ENCODE measurements around the gene FTCDNL1. TPM values are rescaled to one million over a fixed set of nuclear protein-coding genes. Genes with fewer than 3 reads are reported as not detected.
A peak's percentile ranks its signal among the peaks of the same experiment; 100 is the strongest.

FTCDNL1 gene
- 1 to 10 TPM in 7 of 8 experiments, under 1 TPM in 1; 0.75 to 3.7 (median 2.1) TPM for total RNA-seq

- peak; percentile 93 to 96 (median 94) for ATAC-seq (replicated peaks in 6 of 8)
- 0 to 20% (median 0%) methylated on average over 1 to 13 of the region's 80 CpGs; no CpG with 5 or more reads in 4 of the 10 experiments for whole genome bisulfite sequencing, 10 experiments
- Histone ChIP-seq H3K4me1 (replicated peaks in 1 of 2) (peaks cover 3 to 5% of the 10 kb centered on the region in 2 donors), H3K27ac (peak within 1 kb of the TSS; percentile 24 to 40), H3K4me3 (peak within 1 kb of the TSS; percentile 47 to 60 (median 55))
- in situ Hi-C loops (cut with MboI; ENCODE audit: low pct_unique_long_range_greater_than_20kb in 2 of 9, low sequenced_read_pairs in 9 of 9, unreplicated experiment in 9 of 9), result loop anchor here in 3 of 9 experiments (25.0 kb wide), 1 partner anchor 1539 kb away; no protein-coding TSS in a partner anchor
These were observed at the start of gene FTCDNL1 for GRCh38 chr2:199850718-199851500. Gene FTCDNL1 (minus strand): TSS chr2:199851192. CDS start chr2:199848962, 2,230 bp downstream.

GRCh38 chr2:199896617-199897016 is 45.6 kb upstream of the FTCDNL1 start:
- in situ Hi-C loops (cut with MboI; ENCODE audit: low pct_unique_long_range_greater_than_20kb in 2 of 9, low sequenced_read_pairs in 9 of 9, unreplicated experiment in 9 of 9), result no loop called here
- no peak overlapping the region for H3K27ac ChIP-seq
- 0 to 100% (median 65%) methylated on average over 1 to 2 of the region's 2 CpGs; no CpG with 5 or more reads in 1 of the 10 experiments for WGBS, 10 experiments
- H3K4me1 ChIP-seq (replicated peaks in 1 of 2), result no peaks in the 10 kb centered on the region
- no peak for ATAC-seq (replicated peaks in 6 of 8)
- no peak overlapping the region for H3K4me3 ChIP-seq

GRCh38 chr2:199895406-199895805 is 44.4 kb upstream of the FTCDNL1 start:
- peak in 2 of 8 experiments; percentile 28 to 61 for ATAC-seq (replicated peaks in 6 of 8)
- Histone ChIP-seq H3K4me3 (no peak overlapping the region), H3K4me1 (replicated peaks in 1 of 2) (no peaks in the 10 kb centered on the region), H3K27ac (no peak overlapping the region)
- in situ Hi-C loops (cut with MboI; ENCODE audit: low pct_unique_long_range_greater_than_20kb in 2 of 9, low sequenced_read_pairs in 9 of 9, unreplicated experiment in 9 of 9), result no loop called here
- 4 to 100% (median 74%) methylated on average over 1 to 3 of the region's 3 CpGs for WGBS, 10 experiments

- in situ Hi-C loops (cut with MboI; ENCODE audit: low pct_unique_long_range_greater_than_20kb in 2 of 9, low sequenced_read_pairs in 9 of 9, unreplicated experiment in 9 of 9), result no loop called here
- 0 to 100% (median 77%) methylated on average over 1 to 5 of the region's 6 CpGs; no CpG with 5 or more reads in 1 of the 10 experiments for WGBS, 10 experiments
- no peak for ATAC-seq (replicated peaks in 6 of 8)
- no peak overlapping the region for H3K4me3 ChIP-seq
- no peaks in the 10 kb centered on the region for H3K4me1 ChIP-seq (replicated peaks in 1 of 2)
- no peak overlapping the region for H3K27ac ChIP-seq
These were observed 32.7 kb upstream of the FTCDNL1 start for GRCh38 chr2:199883474-199884212.

GRCh38 chr2:199882667-199883066 is 31.7 kb upstream of the FTCDNL1 start:
- ATAC-seq (replicated peaks in 6 of 8), result no peak
- Histone ChIP-seq H3K27ac (no peak overlapping the region), H3K4me1 (replicated peaks in 1 of 2) (no peaks in the 10 kb centered on the region), H3K4me3 (no peak overlapping the region)
- in situ Hi-C loops (cut with MboI; ENCODE audit: low pct_unique_long_range_greater_than_20kb in 2 of 9, low sequenced_read_pairs in 9 of 9, unreplicated experiment in 9 of 9), result no loop called here

GRCh38 chr2:199875400-199875799 is 24.4 kb upstream of the FTCDNL1 start:
- ATAC-seq (replicated peaks in 6 of 8), result peak in 1 of 8 experiments; percentile 34
- Histone ChIP-seq H3K4me3 (no peak overlapping the region), H3K27ac (no peak overlapping the region), H3K4me1 (replicated peaks in 1 of 2) (no peaks in the 10 kb centered on the region)
- in situ Hi-C loops (cut with MboI; ENCODE audit: low pct_unique_long_range_greater_than_20kb in 2 of 9, low sequenced_read_pairs in 9 of 9, unreplicated experiment in 9 of 9), result no loop called here
- WGBS, 10 experiments, result 0 to 100% (median 86%) methylated on average over 1 of the region's 1 CpG; no CpG with 5 or more reads in 3 of the 10 experiments

- Histone ChIP-seq H3K4me3 (no peak overlapping the region), H3K27ac (no peak overlapping the region), H3K4me1 (replicated peaks in 1 of 2) (peaks cover 0 to 6% of the 10 kb centered on the region in 2 donors)
- in situ Hi-C loops (cut with MboI; ENCODE audit: low pct_unique_long_range_greater_than_20kb in 2 of 9, low sequenced_read_pairs in 9 of 9, unreplicated experiment in 9 of 9), result loop anchor here in 3 of 9 experiments (25.0 kb wide), 1 partner anchor 1562 kb away; no protein-coding TSS in a partner anchor
- no peak for ATAC-seq (replicated peaks in 6 of 8)
- 20 to 100% (median 86%) methylated on average over 1 of the region's 1 CpG; no CpG with 5 or more reads in 3 of the 10 experiments for WGBS, 10 experiments
These were observed 23.2 kb upstream of the FTCDNL1 start for GRCh38 chr2:199874209-199874608.

- no peak for ATAC-seq (replicated peaks in 6 of 8)
- H3K4me3 ChIP-seq, result no peak overlapping the region
These were observed 19.6 kb upstream of the FTCDNL1 start for GRCh38 chr2:199870581-199870980.

GRCh38 chr2:199869653-199870052 is 18.7 kb upstream of the FTCDNL1 start:
- WGBS, 10 experiments, result 0 to 83% (median 23%) methylated on average over 1 of the region's 1 CpG; no CpG with 5 or more reads in 2 of the 10 experiments
- H3K4me1 ChIP-seq (replicated peaks in 1 of 2), result peaks cover 0 to 18% of the 10 kb centered on the region in 2 donors
- H3K4me3 ChIP-seq, result no peak overlapping the region
- in situ Hi-C loops (cut with MboI; ENCODE audit: low pct_unique_long_range_greater_than_20kb in 2 of 9, low sequenced_read_pairs in 9 of 9, unreplicated experiment in 9 of 9), result loop anchor here in 3 of 9 experiments (25.0 kb wide), 1 partner anchor 1557 kb away; no protein-coding TSS in a partner anchor
- no peak overlapping the region for H3K27ac ChIP-seq
- no peak for ATAC-seq (replicated peaks in 6 of 8)

More at GRCh38 chr2:199870581-199870980, 19.6 kb upstream of the FTCDNL1 start:
- 13 to 100% (median 82%) methylated on average over 1 of the region's 1 CpG; no CpG with 5 or more reads in 3 of the 10 experiments for WGBS, 10 experiments
- Histone ChIP-seq H3K27ac (no peak overlapping the region), H3K4me1 (replicated peaks in 1 of 2) (peaks cover 0 to 18% of the 10 kb centered on the region in 2 donors)
- in situ Hi-C loops (cut with MboI; ENCODE audit: low pct_unique_long_range_greater_than_20kb in 2 of 9, low sequenced_read_pairs in 9 of 9, unreplicated experiment in 9 of 9), result loop anchor here in 3 of 9 experiments (25.0 kb wide), 1 partner anchor 1558 kb away; no protein-coding TSS in a partner anchor

GRCh38 chr2:199869227-199869541 is 18.2 kb upstream of the FTCDNL1 start:
- ATAC-seq (replicated peaks in 6 of 8), result no peak
- WGBS, 10 experiments, result 20 to 100% (median 60%) methylated on average over 1 of the region's 1 CpG; no CpG with 5 or more reads in 6 of the 10 experiments
- in situ Hi-C loops (cut with MboI; ENCODE audit: low pct_unique_long_range_greater_than_20kb in 2 of 9, low sequenced_read_pairs in 9 of 9, unreplicated experiment in 9 of 9), result loop anchor here in 3 of 9 experiments (25.0 kb wide), 1 partner anchor 1557 kb away; no protein-coding TSS in a partner anchor
- Histone ChIP-seq H3K27ac (no peak overlapping the region), H3K4me1 (replicated peaks in 1 of 2) (peaks cover 0 to 18% of the 10 kb centered on the region in 2 donors), H3K4me3 (no peak overlapping the region)

- H3K4me3 ChIP-seq, result no peak overlapping the region
These were observed 17.6 kb upstream of the FTCDNL1 start for GRCh38 chr2:199868431-199869226.

GRCh38 chr2:199865905-199866304 is 14.9 kb upstream of the FTCDNL1 start:
- WGBS, 10 experiments, result 40 to 100% (median 94%) methylated on average over 1 to 4 of the region's 4 CpGs; no CpG with 5 or more reads in 1 of the 10 experiments
- ATAC-seq (replicated peaks in 6 of 8), result no peak
- peaks cover 0 to 18% of the 10 kb centered on the region in 2 donors for H3K4me1 ChIP-seq (replicated peaks in 1 of 2)
- no peak overlapping the region for H3K27ac ChIP-seq
- no peak overlapping the region for H3K4me3 ChIP-seq
- in situ Hi-C loops (cut with MboI; ENCODE audit: low pct_unique_long_range_greater_than_20kb in 2 of 9, low sequenced_read_pairs in 9 of 9, unreplicated experiment in 9 of 9), result loop anchor here in 3 of 9 experiments (25.0 kb wide), 1 partner anchor 1554 kb away; no protein-coding TSS in a partner anchor

More at GRCh38 chr2:199868431-199869226, 17.6 kb upstream of the FTCDNL1 start:
- ATAC-seq (replicated peaks in 6 of 8), result no peak
- Histone ChIP-seq H3K27ac (no peak overlapping the region), H3K4me1 (replicated peaks in 1 of 2) (peaks cover 0 to 18% of the 10 kb centered on the region in 2 donors)
- 11 to 90% (median 32%) methylated on average over 2 to 5 of the region's 5 CpGs for WGBS, 10 experiments
- in situ Hi-C loops (cut with MboI; ENCODE audit: low pct_unique_long_range_greater_than_20kb in 2 of 9, low sequenced_read_pairs in 9 of 9, unreplicated experiment in 9 of 9), result loop anchor here in 3 of 9 experiments (25.0 kb wide), 1 partner anchor 1556 kb away; no protein-coding TSS in a partner anchor
